Spleen (tissue), 11 donors: ENCODE results near the gene MACROD2. TPM values are rescaled to one million over a fixed set of nuclear protein-coding genes. Genes with fewer than 3 reads are reported as not detected.

Experiments
- DNase-seq: peaks from one replicate; pipeline ENCODE4 v3.0.0-alpha.2; 2020
- H3K27ac ChIP-seq, 8 donors: fragments of 200-600 bp; sonication (generic) in 7 of 8; 1 replicate in 4 of 8; 2 replicates in 4 of 8; pipeline versions ENCODE4 v1.5.0 to v1.8.0; 2016 to 2021; ENCODE audit warnings: inconsistent platforms in 4 of 8, mild to moderate bottlenecking in 4 of 8, moderate library complexity in 1 of 8
- H3K27me3 ChIP-seq, 7 donors: fragments of 200-600 bp; sonication (generic) in 6 of 7; replicated peaks in 1 of 7; 1 replicate in 4 of 7; 2 replicates in 3 of 7; pipeline versions ENCODE4 v1.5.0 to v1.8.0; 2016 to 2021; ENCODE audit warnings: inconsistent platforms in 3 of 7, mild to moderate bottlenecking in 1 of 7
- H3K36me3 ChIP-seq, 6 donors: fragments of 200-600 bp; sonication (generic) in 5 of 6; 1 replicate in 4 of 6; 2 replicates in 2 of 6; pipeline versions ENCODE4 v1.5.0 to v1.8.0; 2016 to 2021; ENCODE audit warnings: inconsistent platforms in 2 of 6
- H3K4me1 ChIP-seq, 6 donors: fragments of 200-600 bp; sonication (generic) in 5 of 6; 1 replicate in 3 of 6; 2 replicates in 3 of 6; pipeline versions ENCODE4 v1.5.0 to v1.8.0; 2016 to 2021; ENCODE audit warnings: inconsistent platforms in 3 of 6
- H3K4me3 ChIP-seq, 8 donors: fragments of 200-600 bp; sonication (generic) in 7 of 8; 1 replicate in 4 of 8; 2 replicates in 4 of 8; pipeline versions ENCODE4 v1.5.0 to v1.8.0; 2016 to 2021; ENCODE audit warnings: inconsistent platforms in 4 of 8, mild to moderate bottlenecking in 4 of 8, moderate library complexity in 2 of 8
- H3K9me3 ChIP-seq, 8 donors: fragments of 200-600 bp; sonication (generic) in 7 of 8; 1 replicate in 4 of 8; 2 replicates in 4 of 8; pipeline versions ENCODE4 v1.5.0 to v1.8.0; 2016 to 2021; ENCODE audit warnings: inconsistent platforms in 4 of 8
- CTCF ChIP-seq, 11 experiments: fragments of 200-600 bp in 7 of 11; fragments of 450-650 bp in 4 of 11; sonication (generic) in 4 of 11; IDR thresholded peaks in 8 of 11; conservative IDR thresholded peaks in 3 of 11; 1 replicate in 7 of 11; 2 replicates in 4 of 11; pipeline versions ENCODE4 v1.4.0 to v1.8.0; 2016 to 2021; ENCODE audit warnings: antibody characterized with exemption in 11 of 11, inconsistent platforms in 4 of 11, mild to moderate bottlenecking in 1 of 11
- POLR2A ChIP-seq, 3 donors: fragments of 450-650 bp; IDR thresholded peaks; one replicate each; pipeline ENCODE4 v1.5.1; 2017; ENCODE audit warnings: antibody characterized with exemption in 3 of 3, mild to moderate bottlenecking in 1 of 3
- POLR2AphosphoS5 ChIP-seq, 3 donors: sonication (generic); formaldehyde crosslinking; IDR thresholded peaks; one replicate each; pipeline ENCODE4 v1.5.1; 2017; ENCODE audit warnings: antibody characterized with exemption in 3 of 3
- WGBS, 5 donors: extraction: QIAGEN DNeasy Blood & Tissue Kit in 3 of 5; methylation state at CpG; one replicate each; pipeline versions ENCODE4 v1.1.5 to v1.1.7; 2013 to 2018; 5-methylcytosine and 5-hydroxymethylcytosine counted together
- intact Hi-C: fragments of 100-400 bp; cut with DNase I; formaldehyde crosslinking; loops from one replicate; pipeline ENCODE4 v1.15.0; 2023; ENCODE audit warnings: low total_unique reads
- polyA plus RNA-seq, 3 donors: library from polyadenylated mRNA; stranded (reverse); fragments of 200-250 nt; gene quantifications; one replicate each; pipeline ENCODE4 v1.2.1, GENCODE V29; 2013
- total RNA-seq, 7 donors: library from RNA; depleted of rRNA in 3 of 7; stranded (reverse); fragments of >200 nt in 3 of 7; fragmentation: NEBNext Ultra II Directional in 4 of 7; extraction: Animal tissue kit (Norgen Biotek cat#: 25700) in 4 of 7; gene quantifications; one replicate each; pipeline versions ENCODE4 v1.1.0 to v1.2.1, GENCODE V29; 2016 to 2021
- donor health status: healthy with polysubstance abuse.
- donor health status: DM: no; HTN: no; CAD: no; lungs with moderate emphysema.
- donor health status: DM: no; HTN: no; CAD: no.
- donor health status: Bipolar disorder and iron deficiency.
- donor health status: healthy.
- donor health status: DM: no; HTN: no; CAD: no.
- donor health status: DM: yes; HTN: yes; CAD: no.

MACROD2 gene
- total and polyA plus RNA-seq, 10 donors = 1.5 to 4.7 (median 3.4) TPM

- Histone ChIP-seq H3K27ac (no peak overlapping the region), H3K9me3 (peaks cover 0 to 3% (median 0%) of the 10 kb centered on the region in 8 donors), H3K4me1 (no peaks in the 10 kb centered on the region), H3K27me3 (no peaks in the 10 kb centered on the region), H3K36me3 (no peaks in the 10 kb centered on the region), H3K4me3 (no peak overlapping the region)
- no peak for TF ChIP-seq POLR2A (IDR thresholded peaks at IDR 0.05)
- TF ChIP-seq CTCF (IDR thresholded peaks at IDR 0.05 in 8 of 11, conservative IDR thresholded peaks at IDR 0.05 in 3 of 11) = no peak
- no peak for TF ChIP-seq POLR2AphosphoS5 (IDR thresholded peaks at IDR 0.05)
- DNase-seq = no peak
- intact Hi-C loops = no loop called here
- WGBS, 5 donors = 82 to 96% (median 86%) methylated on average over 2 of the region's 2 CpGs
These were observed 787.4 kb downstream of the MACROD2 start for GRCh38 chr20:14782731-14783130.

GRCh38 chr20:14783766-14784165, 788.5 kb downstream of the MACROD2 start:
- no peak for DNase-seq
- no peak overlapping the region for H3K27ac ChIP-seq
- 91 to 99% (median 96%) methylated on average over 2 of the region's 2 CpGs for WGBS, 5 donors
- TF ChIP-seq POLR2AphosphoS5 (IDR thresholded peaks at IDR 0.05) = no peak
- TF ChIP-seq POLR2A (IDR thresholded peaks at IDR 0.05) = no peak
- no peak for TF ChIP-seq CTCF (IDR thresholded peaks at IDR 0.05 in 8 of 11, conservative IDR thresholded peaks at IDR 0.05 in 3 of 11)
- H3K27me3 ChIP-seq = no peaks in the 10 kb centered on the region
- intact Hi-C loops = no loop called here
- no peaks in the 10 kb centered on the region for H3K4me1 ChIP-seq
- no peak overlapping the region for H3K4me3 ChIP-seq
- no peaks in the 10 kb centered on the region for H3K36me3 ChIP-seq
- H3K9me3 ChIP-seq = peaks cover 0 to 3% (median 0%) of the 10 kb centered on the region in 8 donors

GRCh38 chr20:14785065-14785743, 789.9 kb downstream of the MACROD2 start:
- no peak overlapping the region for H3K4me3 ChIP-seq
- TF ChIP-seq CTCF (IDR thresholded peaks at IDR 0.05 in 8 of 11, conservative IDR thresholded peaks at IDR 0.05 in 3 of 11) (no peak), POLR2AphosphoS5 (IDR thresholded peaks at IDR 0.05) (no peak), POLR2A (IDR thresholded peaks at IDR 0.05) (no peak)
- no peaks in the 10 kb centered on the region for H3K4me1 ChIP-seq
- H3K27me3 ChIP-seq = no peaks in the 10 kb centered on the region
- no peak for DNase-seq
- intact Hi-C loops = no loop called here
- peaks cover 0 to 3% (median 0%) of the 10 kb centered on the region in 8 donors for H3K9me3 ChIP-seq
- 79 to 90% (median 88%) methylated on average over 3 of the region's 3 CpGs for WGBS, 5 donors
- H3K27ac ChIP-seq = no peak overlapping the region
- H3K36me3 ChIP-seq = no peaks in the 10 kb centered on the region

- Histone ChIP-seq H3K4me3 (no peak overlapping the region), H3K4me1 (no peaks in the 10 kb centered on the region), H3K36me3 (no peaks in the 10 kb centered on the region), H3K27ac (no peak overlapping the region), H3K27me3 (no peaks in the 10 kb centered on the region), H3K9me3 (peaks cover 0 to 4% (median 0%) of the 10 kb centered on the region in 8 donors)
- WGBS, 5 donors = 83 to 94% (median 89%) methylated on average over 2 of the region's 2 CpGs
- DNase-seq = no peak
- TF ChIP-seq POLR2AphosphoS5 (IDR thresholded peaks at IDR 0.05) = no peak
- no peak for TF ChIP-seq CTCF (IDR thresholded peaks at IDR 0.05 in 8 of 11, conservative IDR thresholded peaks at IDR 0.05 in 3 of 11)
- no peak for TF ChIP-seq POLR2A (IDR thresholded peaks at IDR 0.05)
- intact Hi-C loops = no loop called here
These were observed 794.9 kb downstream of the MACROD2 start for GRCh38 chr20:14790190-14790589.
